H1 (cell line): ENCODE results near the gene PRPF6. TPM values are rescaled to one million over a fixed set of nuclear protein-coding genes. Genes with fewer than 3 reads are reported as not detected.

ENCODE experiments used
- CTCF ChIA-PET: fragments of 300-600 bp; sonication (Branson Sonifier 250); formaldehyde crosslinking; loops from one replicate; lab custom pipeline; 2021; ENCODE audit not compliant: partially characterized antibody; lab: Charles Lee
- POLR2A ChIA-PET: fragments of 300-600 bp; sonication (Branson Sonifier 250); formaldehyde crosslinking; loops from one replicate; lab custom pipeline; 2021; ENCODE audit warnings: inconsistent platforms; ENCODE audit not compliant: partially characterized antibody; lab: Charles Lee
- DNase-seq, 2 experiments: peaks; one replicate each; pipeline versions ENCODE4 v3.0.0 to v3.0.0-alpha.2; 2010 to 2022; ENCODE audit warnings: low spot score in 2 of 2, low read depth in 1 of 2, mixed read lengths in 1 of 2
- FAIRE-seq: peaks from 2 replicates; lab custom pipeline; 2011; peaks lifted over from hg19 to GRCh38; lab: Jason Lieb, UNC
- H2AFZ ChIP-seq: 2 replicates; pipeline ENCODE4 v1.8.1; 2012; ENCODE audit warnings: low read length, inconsistent platforms
- H2AK5ac ChIP-seq: 2 replicates; pipeline ENCODE4 v1.6.1; 2013; ENCODE audit warnings: low read depth, low read length
- H2BK120ac ChIP-seq: replicated peaks from 2 replicates; pipeline ENCODE3; 2013; ENCODE audit warnings: low read depth, low read length, inconsistent platforms
- H2BK12ac ChIP-seq: 2 replicates; pipeline ENCODE4 v1.6.1; 2013; ENCODE audit warnings: low read depth, low read length
- H2BK15ac ChIP-seq: 2 replicates; pipeline ENCODE4 v1.6.1; 2013; ENCODE audit warnings: low read length
- H2BK20ac ChIP-seq: 2 replicates; pipeline ENCODE4 v1.6.1; 2013; ENCODE audit warnings: low read length
- H2BK5ac ChIP-seq: 2 replicates; pipeline ENCODE4 v1.6.1; 2013; ENCODE audit warnings: low read depth, low read length
- H3K14ac ChIP-seq: 2 replicates; pipeline ENCODE4 v1.6.1; 2013; ENCODE audit warnings: inconsistent platforms; ENCODE audit not compliant: insufficient read length
- H3K18ac ChIP-seq: 2 replicates; pipeline ENCODE4 v1.6.1; 2013; ENCODE audit warnings: low read length; ENCODE audit errors: extremely low read depth
- H3K23ac ChIP-seq: 2 replicates; pipeline ENCODE4 v1.6.1; 2013; ENCODE audit warnings: inconsistent platforms; ENCODE audit not compliant: insufficient read length
- H3K23me2 ChIP-seq: 2 replicates; pipeline ENCODE4 v1.6.1; 2013; ENCODE audit warnings: low read depth, low read length
- H3K27ac ChIP-seq: 2 replicates; pipeline ENCODE4 v1.6.1; 2011; ENCODE audit warnings: low read depth, low read length, inconsistent platforms
- H3K27me3 ChIP-seq, 4 experiments: replicated peaks in 1 of 4; 1 replicate in 1 of 4; 2 replicates in 3 of 4; pipeline versions ENCODE4 v1.6.1 to v1.8.1; 2011 to 2013; ENCODE audit warnings: low read length in 3 of 4, mild to moderate bottlenecking in 3 of 4, inconsistent platforms in 2 of 4, mixed read lengths in 2 of 4, moderate library complexity in 1 of 4; ENCODE audit not compliant: control insufficient read depth in 3 of 4, insufficient read depth in 3 of 4; ENCODE audit errors: extremely low read depth in 1 of 4
- H3K36me3 ChIP-seq, 4 experiments: 2 replicates each; pipeline versions ENCODE4 v1.6.1 to v1.8.1; 2011 to 2013; ENCODE audit warnings: mild to moderate bottlenecking in 4 of 4, low read length in 3 of 4, moderate library complexity in 2 of 4, control low read depth in 1 of 4, inconsistent platforms in 1 of 4; ENCODE audit not compliant: insufficient read depth in 4 of 4, control insufficient read depth in 2 of 4
- H3K4ac ChIP-seq: replicated peaks from 2 replicates; pipeline ENCODE3; 2013; ENCODE audit warnings: low read length, low read depth, mixed read lengths, inconsistent platforms; ENCODE audit not compliant: insufficient read length
- H3K4me1 ChIP-seq, 4 experiments: replicated peaks in 1 of 4; 1 replicate in 1 of 4; 2 replicates in 3 of 4; pipeline versions ENCODE4 v1.6.1 to v1.8.1; 2011 to 2013; ENCODE audit warnings: low read length in 3 of 4, inconsistent platforms in 2 of 4, mixed read lengths in 1 of 4; ENCODE audit not compliant: insufficient read depth in 4 of 4, control insufficient read depth in 3 of 4
- H3K4me2 ChIP-seq, 2 experiments: 2 replicates each; pipeline versions ENCODE4 v1.6.1 to v1.8.1; 2011 to 2013; ENCODE audit warnings: low read depth in 2 of 2, low read length in 2 of 2, control low read depth in 1 of 2, inconsistent platforms in 1 of 2, mild to moderate bottlenecking in 1 of 2; ENCODE audit not compliant: insufficient read depth in 1 of 2
- H3K4me3 ChIP-seq, 4 experiments: fragments of 200-600, 300-600 bp in 1 of 4; sonication (generic), shearing (Covaris generic), sonication (Bioruptor Twin) in 1 of 4; 2 replicates each; pipeline versions ENCODE4 v1.5.1 to v1.8.1; 2011 to 2016; ENCODE audit warnings: low read length in 4 of 4, low read depth in 3 of 4, control low read depth in 2 of 4, inconsistent platforms in 2 of 4, mild to moderate bottlenecking in 2 of 4, mixed read lengths in 1 of 4, moderate library complexity in 1 of 4; ENCODE audit not compliant: insufficient read depth in 2 of 4; ENCODE audit errors: extremely low read depth in 1 of 4
- H3K56ac ChIP-seq: replicated peaks from 2 replicates; pipeline ENCODE3; 2013; ENCODE audit warnings: low read depth, mild to moderate bottlenecking, mixed read lengths, low read length, inconsistent platforms; ENCODE audit not compliant: insufficient read length
- H3K79me1 ChIP-seq: 2 replicates; pipeline ENCODE4 v1.6.1; 2013; ENCODE audit warnings: low read depth, low read length, control low read depth
- H3K79me2 ChIP-seq, 2 experiments: 2 replicates each; pipeline versions ENCODE4 v1.6.1 to v1.8.1; 2012 to 2013; ENCODE audit warnings: low read length in 2 of 2, mild to moderate bottlenecking in 2 of 2, inconsistent platforms in 1 of 2; ENCODE audit not compliant: insufficient read depth in 2 of 2, control insufficient read depth in 1 of 2
- H3K9ac ChIP-seq, 4 experiments: replicated peaks in 1 of 4; 1 replicate in 1 of 4; 2 replicates in 3 of 4; pipeline versions ENCODE4 v1.6.1 to v1.8.1; 2011 to 2013; ENCODE audit warnings: low read depth in 3 of 4, low read length in 3 of 4, control low read depth in 2 of 4, mild to moderate bottlenecking in 2 of 4, moderate library complexity in 2 of 4, inconsistent platforms in 1 of 4; ENCODE audit errors: extremely low read depth in 1 of 4
- H3K9me3 ChIP-seq, 2 experiments: 2 replicates each; pipeline versions ENCODE4 v1.6.1 to v1.8.1; 2012 to 2013; ENCODE audit warnings: mild to moderate bottlenecking in 2 of 2, moderate library complexity in 2 of 2, control low read depth in 1 of 2, inconsistent platforms in 1 of 2, low read depth in 1 of 2, low read length in 1 of 2, mixed read lengths in 1 of 2; ENCODE audit not compliant: insufficient read depth in 2 of 2
- H4K20me1 ChIP-seq, 2 experiments: replicated peaks in 1 of 2; 2 replicates each; pipeline versions ENCODE3 to v1.8.1; 2011 to 2013; ENCODE audit warnings: inconsistent platforms in 2 of 2, low read length in 2 of 2, mild to moderate bottlenecking in 1 of 2; ENCODE audit not compliant: insufficient read depth in 2 of 2, control insufficient read depth in 1 of 2
- H4K5ac ChIP-seq: 2 replicates; pipeline ENCODE4 v1.6.1; 2013; ENCODE audit warnings: low read length, low read depth, mixed read lengths, inconsistent platforms; ENCODE audit not compliant: insufficient read length
- H4K8ac ChIP-seq: 2 replicates; pipeline ENCODE4 v1.8.0; 2013; ENCODE audit warnings: mild to moderate bottlenecking, moderate library complexity, low read length, inconsistent platforms; ENCODE audit not compliant: insufficient read depth; ENCODE audit errors: extremely low read depth
- H4K91ac ChIP-seq: replicated peaks from 2 replicates; pipeline ENCODE3; 2013; ENCODE audit warnings: low read length, mixed read lengths, inconsistent platforms; ENCODE audit not compliant: insufficient read length
- SIN3A ChIP-seq, 2 experiments: IDR thresholded peaks in 1 of 2; conservative IDR thresholded peaks in 1 of 2; 2 replicates each; pipeline ENCODE4 v1.6.1; 2011 to 2012; ENCODE audit warnings: low read length in 2 of 2, improper control_type of control experiment in 1 of 2, low read depth in 1 of 2, mild to moderate bottlenecking in 1 of 2
- SP1 ChIP-seq: IDR thresholded peaks from 2 replicates; pipeline ENCODE4 v1.6.1; 2011; ENCODE audit warnings: low read depth, low read length
- WGBS, 2 experiments: shearing (Covaris generic) in 1 of 2; methylation state at CpG; one replicate each; pipeline versions ENCODE4 v1.1.6 to v1.1.7; 2013 to 2015; ENCODE audit warnings: low lambda C conversion rate in 2 of 2, mixed read lengths in 2 of 2, inconsistent platforms in 1 of 2, low coverage in 1 of 2, missing lambda C conversion rate in 1 of 2; ENCODE audit not compliant: insufficient replicate concordance in 2 of 2, insufficient coverage in 1 of 2, insufficient read length in 1 of 2; ENCODE audit errors: extremely low coverage in 1 of 2, missing lambda C conversion rate in 1 of 2; 5-methylcytosine and 5-hydroxymethylcytosine counted together
- polyA plus RNA-seq, 7 experiments: library from polyadenylated mRNA; depleted of rRNA in 3 of 7; stranded (reverse) in 5 of 7; unstranded in 2 of 7; fragments of >200 nt in 5 of 7; fragments of 200-250 nt in 2 of 7; gene quantifications; 1 replicate in 5 of 7; 2 replicates in 1 of 7; 4 replicates in 1 of 7; pipeline versions ENCODE4 v1.2.1 to v1.2.3, GENCODE V29; 2011 to 2013; ENCODE audit warnings: missing spikeins in 2 of 7, mixed read lengths in 2 of 7
- total RNA-seq: library from RNA; stranded (reverse); fragmentation: NEBNext Ultra II Directional; extraction: Animal tissue kit (Norgen Biotek cat#: 25700); gene quantifications from 2 replicates; pipeline ENCODE4 v1.2.1, GENCODE V29; 2021

PRPF6 gene
- total and polyA plus RNA-seq, 2 of the 8 experiments (the other 6 are each of a cell fraction or from before 2014, with no cell fraction given), result 27.9 to 76.9 TPM

DNA sequence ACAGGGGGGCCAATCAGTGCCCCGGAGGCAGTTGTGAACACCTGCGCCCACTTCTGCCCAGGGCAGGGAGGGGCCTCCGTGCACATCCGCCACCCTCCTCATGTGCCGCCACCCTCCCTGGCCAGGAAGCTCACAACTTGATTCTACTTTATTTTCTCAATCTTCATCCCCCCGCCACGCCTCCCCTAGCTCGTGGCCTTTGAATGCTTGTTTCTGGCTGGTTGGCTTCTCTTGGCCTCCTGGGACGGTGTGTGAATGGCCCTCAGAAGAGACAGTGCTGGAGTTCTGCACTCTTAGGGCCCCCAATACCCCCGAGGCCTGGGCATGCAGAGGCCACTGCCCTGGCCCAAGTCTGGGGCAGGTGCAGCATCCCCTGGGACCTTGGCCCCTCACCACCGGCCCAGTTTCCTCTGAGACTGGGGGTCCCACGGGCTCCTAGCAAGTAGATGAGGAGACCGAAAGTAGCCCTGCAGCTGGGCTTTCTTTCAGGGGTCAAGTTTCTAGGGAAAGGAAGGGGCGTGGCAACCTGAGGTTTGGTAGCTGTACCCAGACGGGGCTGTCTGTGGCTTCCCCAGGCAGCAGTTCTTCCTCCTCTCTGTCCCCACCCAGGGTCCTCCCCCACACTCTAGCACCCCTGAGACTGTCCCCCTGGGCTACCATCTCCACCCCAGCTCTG is 97.1 kb downstream of the PRPF6 start:
- H2BK12ac ChIP-seq, result no peak overlapping the region
- H3K9ac ChIP-seq, result no peak overlapping the region
- no peak overlapping the region for H2BK15ac ChIP-seq
- no peaks in the 10 kb centered on the region for H3K79me2 ChIP-seq
- peak overlapping the region; percentile 33 to 78 for H3K4me2 ChIP-seq
- H3K79me1 ChIP-seq, result no peaks in the 10 kb centered on the region
- H4K20me1 ChIP-seq, result peaks cover 0 to 4% of the 10 kb centered on the region in 2 experiments
- no peak overlapping the region for H2BK20ac ChIP-seq
- peaks cover 11% of the 10 kb centered on the region; the same call in 1 of the 2 replicates for H3K23me2 ChIP-seq
- H3K36me3 ChIP-seq, result peaks cover 0 to 6% (median 3%) of the 10 kb centered on the region in 4 experiments; a peak in 3 of 8 replicates
- no peak overlapping the region for H3K56ac ChIP-seq
- POLR2A ChIA-PET, result interaction anchor here (1.6 to 4.6 kb wide), 2 partner anchors 10 to 12 kb away, joined by 4 to 27 read pairs; no protein-coding TSS in a partner anchor
- no peak overlapping the region for H4K5ac ChIP-seq
- no peak overlapping the region for H3K14ac ChIP-seq
- FAIRE-seq (no peak), DNase-seq (no peak)
- H3K27ac ChIP-seq, result no peak overlapping the region
- WGBS, 2 experiments, result 80% methylated on average over 15 of the region's 15 CpGs; no CpG with 5 or more reads in 1 of the 2 experiments
- no peak overlapping the region for H2BK120ac ChIP-seq
- no peak overlapping the region for H4K91ac ChIP-seq
- H3K27me3 ChIP-seq, result peaks cover 1 to 25% (median 19%) of the 10 kb centered on the region in 4 experiments; a peak in 6 of 7 replicates
- peak overlapping the region in 2 of 4 experiments; percentile 5 to 92; a peak in 2 of 8 replicates for H3K4me3 ChIP-seq
- H2AK5ac ChIP-seq, result no peak overlapping the region
- no peaks in the 10 kb centered on the region for H3K9me3 ChIP-seq
- H3K4ac ChIP-seq, result no peak overlapping the region
- H3K23ac ChIP-seq, result no peak overlapping the region
- TF ChIP-seq SIN3A (conservative IDR thresholded peaks at IDR 0.05 in 1 of 2, IDR thresholded peaks at IDR 0.05 in 1 of 2; ENCODE audit: low read depth in 1 of 2, low read length in 2 of 2) (0 out of 4 replicates have a peak, but pooled peaks of 1 of the 2 experiments have one; percentile 15), SP1 (no peak)
- H2AFZ ChIP-seq, result no peak overlapping the region
- no peak overlapping the region for H2BK5ac ChIP-seq
- H3K18ac ChIP-seq, result no peak overlapping the region
- H3K4me1 ChIP-seq, result peaks cover 0 to 23% (median 12%) of the 10 kb centered on the region in 4 experiments; a peak in 5 of 7 replicates
- peak overlapping the region; percentile 11; the same call in 1 of the 2 replicates for H4K8ac ChIP-seq
- CTCF ChIA-PET, result interaction anchor here (1.6 to 13.0 kb wide), 5 partner anchors 9 to 40 kb away, joined by 5 to 144 read pairs (median 33); partner anchors contain the start of genes SOX18 and TCEA2
